PC-9 (cell line): Measurements from ENCODE around the gene SEMA7A. TPM values are rescaled to one million over a fixed set of nuclear protein-coding genes. Genes with fewer than 3 reads are reported as not detected.

Experiments used
- BruUV-seq: library from RNA; stranded (reverse); fragments of 400-500 nt; replicated peaks from 2 replicates; lab custom pipeline; 2021; lab: Mats Ljungman, UMichigan
- CTCF ChIA-PET: fragments of 300-600 bp; sonication (Branson Sonifier 250); formaldehyde crosslinking; loops from one replicate; lab custom pipeline; 2022; ENCODE audit warnings: antibody characterized with exemption; lab: Charles Lee
- POLR2A ChIA-PET: fragments of 300-600 bp; sonication (Branson Sonifier 250); formaldehyde crosslinking; loops from one replicate; lab custom pipeline; 2022; ENCODE audit warnings: antibody characterized with exemption; ENCODE audit not compliant: unreplicated experiment; lab: Charles Lee
- DNase-seq, 2 experiments: peaks; one replicate each; pipeline versions ENCODE4 v3.0.0 to v3.0.0-alpha.2; 2015 to 2022; ENCODE audit warnings: mixed read lengths in 1 of 2
- H2AFZ ChIP-seq: fragments of 200-600 bp; sonication (generic); 2 replicates; pipeline ENCODE4 v1.8.1; 2017; ENCODE audit warnings: antibody characterized with exemption
- H3F3A ChIP-seq: fragments of 200-600 bp; sonication (generic); 2 replicates; pipeline ENCODE4 v1.8.1; 2017; ENCODE audit warnings: antibody characterized with exemption, mild to moderate bottlenecking, low read depth; ENCODE audit not compliant: insufficient read depth
- H3K27ac ChIP-seq: fragments of 200-600 bp; sonication (generic); 2 replicates; pipeline ENCODE4 v1.6.1; 2016; ENCODE audit warnings: mixed run types
- H3K27me3 ChIP-seq: fragments of 200-600 bp; sonication (generic); 2 replicates; pipeline ENCODE4 v1.6.1; 2016; ENCODE audit warnings: low read depth, mixed run types; ENCODE audit not compliant: insufficient read depth
- H3K36me3 ChIP-seq: fragments of 200-600 bp; sonication (generic); 2 replicates; pipeline ENCODE4 v1.6.1; 2016; ENCODE audit warnings: low read depth, mixed run types
- H3K4me1 ChIP-seq: fragments of 200-600 bp; sonication (generic); replicated peaks from 2 replicates; pipeline ENCODE4 v1.6.1; 2016; ENCODE audit warnings: mixed run types; ENCODE audit not compliant: insufficient read depth
- H3K4me2 ChIP-seq: fragments of 200-600 bp; sonication (generic); 2 replicates; pipeline ENCODE4 v1.6.1; 2017; ENCODE audit warnings: mixed run types
- H3K4me3 ChIP-seq: fragments of 200-600 bp; sonication (generic); 2 replicates; pipeline ENCODE4 v1.6.1; 2016; ENCODE audit warnings: mixed run types
- H3K79me2 ChIP-seq: fragments of 200-600 bp; sonication (generic); 2 replicates; pipeline ENCODE4 v1.6.1; 2017; ENCODE audit warnings: low read depth, mixed run types
- H3K9me2 ChIP-seq: fragments of 200-600 bp; sonication (generic); 2 replicates; pipeline ENCODE4 v1.8.1; 2017; ENCODE audit warnings: mild to moderate bottlenecking; ENCODE audit not compliant: insufficient read depth
- H3K9me3 ChIP-seq: fragments of 200-600 bp; sonication (generic); 2 replicates; pipeline ENCODE4 v1.8.1; 2016; ENCODE audit warnings: low read depth; ENCODE audit not compliant: insufficient read depth
- H4K20me1 ChIP-seq: fragments of 200-600 bp; sonication (generic); 2 replicates; pipeline ENCODE4 v1.8.1; 2017; ENCODE audit not compliant: insufficient read depth
- EZH2 ChIP-seq: fragments of 200-600 bp; sonication (generic); IDR thresholded peaks from 2 replicates; pipeline ENCODE4 v1.8.0; 2017; ENCODE audit warnings: antibody characterized with exemption, low read depth
- intact Hi-C: fragments of 100-400 bp; cut with micrococcal nuclease; formaldehyde crosslinking; loops from one replicate; pipeline ENCODE4 v1.10.0; 2022; ENCODE audit not compliant: unreplicated experiment
- total RNA-seq: library from RNA; stranded (reverse); gene quantifications from 2 replicates; pipeline ENCODE4 v1.2.3, GENCODE V29; 2021
- TF ChIP-seq, protein P1 (sequence below): fragments of 200-600 bp; sonication (generic); conservative IDR thresholded peaks from 2 replicates; pipeline ENCODE4 v1.6.1; 2017; ENCODE audit warnings: mixed run types, antibody characterized with exemption, mild to moderate bottlenecking, moderate library complexity

SEMA7A gene
- total RNA-seq, 1 experiment from 2014 or later, result 8.3 TPM

GRCh38 chr15:74412159-74412558, 21.6 kb downstream of the SEMA7A start:
- Histone ChIP-seq H3K4me2 (no peak overlapping the region), H3K79me2 (no peaks in the 10 kb centered on the region), H4K20me1 (no peaks in the 10 kb centered on the region), H3K27ac (no peak overlapping the region), H3F3A (peaks cover 5% of the 10 kb centered on the region; the same call in 1 of the 2 replicates), H3K9me2 (no peaks in the 10 kb centered on the region), H3K36me3 (no peaks in the 10 kb centered on the region), H3K4me3 (no peak overlapping the region), H3K4me1 (peaks cover 9% of the 10 kb centered on the region), H3K9me3 (no peaks in the 10 kb centered on the region), H2AFZ (no peak overlapping the region), H3K27me3 (no peaks in the 10 kb centered on the region)
- ChIA-PET CTCF (no interaction called here), POLR2A (no interaction called here)
- TF ChIP-seq EZH2, result no peak
- TF ChIP-seq, protein P1, sequence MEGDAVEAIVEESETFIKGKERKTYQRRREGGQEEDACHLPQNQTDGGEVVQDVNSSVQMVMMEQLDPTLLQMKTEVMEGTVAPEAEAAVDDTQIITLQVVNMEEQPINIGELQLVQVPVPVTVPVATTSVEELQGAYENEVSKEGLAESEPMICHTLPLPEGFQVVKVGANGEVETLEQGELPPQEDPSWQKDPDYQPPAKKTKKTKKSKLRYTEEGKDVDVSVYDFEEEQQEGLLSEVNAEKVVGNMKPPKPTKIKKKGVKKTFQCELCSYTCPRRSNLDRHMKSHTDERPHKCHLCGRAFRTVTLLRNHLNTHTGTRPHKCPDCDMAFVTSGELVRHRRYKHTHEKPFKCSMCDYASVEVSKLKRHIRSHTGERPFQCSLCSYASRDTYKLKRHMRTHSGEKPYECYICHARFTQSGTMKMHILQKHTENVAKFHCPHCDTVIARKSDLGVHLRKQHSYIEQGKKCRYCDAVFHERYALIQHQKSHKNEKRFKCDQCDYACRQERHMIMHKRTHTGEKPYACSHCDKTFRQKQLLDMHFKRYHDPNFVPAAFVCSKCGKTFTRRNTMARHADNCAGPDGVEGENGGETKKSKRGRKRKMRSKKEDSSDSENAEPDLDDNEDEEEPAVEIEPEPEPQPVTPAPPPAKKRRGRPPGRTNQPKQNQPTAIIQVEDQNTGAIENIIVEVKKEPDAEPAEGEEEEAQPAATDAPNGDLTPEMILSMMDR, result no peak
- BruUV-seq, result no TSS peak
- intact Hi-C loops, result no loop called here
- DNase-seq, result no peak

DNA sequence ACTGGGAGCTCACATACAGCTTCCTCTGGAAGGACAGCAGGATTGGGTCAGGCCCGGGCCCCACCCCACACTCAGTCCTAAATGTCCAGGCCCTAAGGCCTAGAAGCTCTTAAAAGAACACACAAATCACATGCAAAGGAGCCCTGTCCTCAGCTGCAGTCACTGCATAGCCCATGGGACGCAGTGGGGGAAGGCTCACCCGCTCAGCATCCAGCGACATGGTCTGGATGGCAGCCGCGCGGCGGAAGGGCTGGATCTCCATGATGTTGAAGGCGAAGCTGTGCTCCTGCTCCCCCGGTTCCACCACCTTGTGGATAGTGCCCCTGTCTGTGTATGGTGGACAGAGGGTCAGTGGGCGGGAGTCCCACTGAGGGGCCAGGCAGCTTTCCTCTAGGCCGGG, 22.1 kb downstream of the SEMA7A start:
- Histone ChIP-seq H3F3A (peaks cover 5% of the 10 kb centered on the region; the same call in 1 of the 2 replicates), H3K27me3 (no peaks in the 10 kb centered on the region), H3K36me3 (no peaks in the 10 kb centered on the region), H4K20me1 (no peaks in the 10 kb centered on the region), H2AFZ (no peak overlapping the region), H3K79me2 (no peaks in the 10 kb centered on the region), H3K4me3 (no peak overlapping the region), H3K9me3 (no peaks in the 10 kb centered on the region), H3K9me2 (no peaks in the 10 kb centered on the region), H3K4me2 (no peak overlapping the region), H3K4me1 (peaks cover 14% of the 10 kb centered on the region), H3K27ac (no peak overlapping the region)
- BruUV-seq, result no TSS peak
- no peak for DNase-seq
- CTCF ChIA-PET, result no interaction called here
- no peak for TF ChIP-seq EZH2
- TF ChIP-seq, protein P1, result no peak
- intact Hi-C loops, result no loop called here
- POLR2A ChIA-PET, result no interaction called here

DNA sequence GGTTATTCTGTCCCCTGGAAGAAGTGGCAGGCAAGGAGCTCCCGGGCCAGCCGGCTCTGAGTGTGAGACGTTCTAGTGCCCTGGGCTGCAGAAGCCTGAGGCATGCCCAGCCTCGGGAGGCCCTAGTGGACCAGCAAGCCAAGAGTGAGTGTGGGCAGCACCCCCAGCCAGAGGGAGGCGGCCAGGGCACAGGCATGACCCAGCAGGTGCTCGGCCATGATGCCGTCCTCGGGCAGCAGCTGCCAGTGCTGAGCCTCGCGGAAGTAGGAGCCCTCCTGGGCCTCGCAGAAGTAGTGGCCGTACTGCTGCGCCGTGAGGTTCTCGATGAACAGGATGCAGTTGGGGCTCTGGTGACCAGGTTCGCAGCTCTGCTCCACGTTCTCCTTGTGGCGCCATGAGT, 23.3 kb downstream of the SEMA7A start:
- no peaks in the 10 kb centered on the region for H3K79me2 ChIP-seq

More for the DNA sequence above, 23.3 kb downstream of the SEMA7A start:
- DNase-seq, result no peak
- ChIA-PET POLR2A (no interaction called here), CTCF (no interaction called here)
- no TSS peak for BruUV-seq
- intact Hi-C loops, result no loop called here
- Histone ChIP-seq H3K9me2 (no peaks in the 10 kb centered on the region), H3F3A (peaks cover 5% of the 10 kb centered on the region; the same call in 1 of the 2 replicates), H3K9me3 (no peaks in the 10 kb centered on the region), H3K4me2 (no peak overlapping the region), H3K27ac (no peak overlapping the region), H3K4me3 (no peak overlapping the region), H3K36me3 (no peaks in the 10 kb centered on the region), H2AFZ (no peak overlapping the region), H3K4me1 (peaks cover 17% of the 10 kb centered on the region), H3K27me3 (no peaks in the 10 kb centered on the region), H4K20me1 (no peaks in the 10 kb centered on the region)
- TF ChIP-seq, protein P1, result no peak
- TF ChIP-seq EZH2, result no peak
